ENCODE data around the gene HOTAIR.
A peak's percentile ranks its signal among the peaks of the same experiment; 100 is the strongest.

GRCh38 chr12:53994009-53994263 is 19.2 kb upstream of the HOTAIR start:
- TF ChIP-seq CTCF (IDR thresholded peaks at IDR 0.05; ENCODE audit: insufficient read depth, low read depth, low read length): no peak
- TF ChIP-seq EZH2 (IDR thresholded peaks at IDR 0.05; ENCODE audit: insufficient read depth, low read length): peak; percentile 72

Measured in astrocyte (in vitro differentiated cells and primary cell).